K562 (cell line): ENCODE data around the gene IFT81. TPM values are rescaled to one million over a fixed set of nuclear protein-coding genes. Genes with fewer than 3 reads are reported as not detected.

Experiments
- ATF1 ChIP-seq, 2 experiments: fragments of 450-650 bp in 1 of 2; IDR thresholded peaks; 2 replicates each; pipeline ENCODE4 v1.6.1; 2016; ENCODE audit warnings: missing compliant biosample characterization in 1 of 2, missing genetic modification characterization in 1 of 2
- CCAR2 ChIP-seq: fragments of 200-400 bp; formaldehyde crosslinking; IDR thresholded peaks from 2 replicates; pipeline ENCODE4 v1.6.1; 2017; ENCODE audit warnings: mild to moderate bottlenecking, low read depth, low read length
- DPF2 ChIP-seq: fragments of 450-650 bp; IDR thresholded peaks from 2 replicates; pipeline ENCODE4 v1.6.1; 2016
- FOXA3 ChIP-seq, 2 experiments: fragments of 450-650 bp in 1 of 2; sonication (generic) in 1 of 2; formaldehyde crosslinking; IDR thresholded peaks in 1 of 2; conservative IDR thresholded peaks in 1 of 2; 2 replicates each; pipeline versions ENCODE4 v1.4.0 to v1.8.0; 2020 to 2022; ENCODE audit warnings: mild to moderate bottlenecking in 2 of 2, missing genetic modification reagents in 1 of 2
- FOXJ3 ChIP-seq: sonication (generic); formaldehyde crosslinking; IDR thresholded peaks from 2 replicates; pipeline ENCODE4 v1.4.0; 2020; ENCODE audit warnings: mild to moderate bottlenecking, missing genetic modification reagents
- GTF2F1 ChIP-seq: IDR thresholded peaks from 2 replicates; pipeline ENCODE4 v1.6.1; 2011; ENCODE audit warnings: low read depth, low read length, improper control_type of control experiment
- HCFC1 ChIP-seq: IDR thresholded peaks from 2 replicates; pipeline ENCODE4 v1.6.1; 2012; ENCODE audit warnings: low read depth, low read length, improper control_type of control experiment
- L3MBTL2 ChIP-seq: fragments of 450-650 bp; IDR thresholded peaks from 2 replicates; pipeline ENCODE4 v1.6.1; 2016; ENCODE audit warnings: mild to moderate bottlenecking, moderate library complexity
- MBD2 ChIP-seq: sonication (generic); IDR thresholded peaks from 2 replicates; pipeline ENCODE4 v1.6.1; 2016; ENCODE audit warnings: low read depth, borderline replicate concordance
- NFXL1 ChIP-seq: fragments of 450-650 bp; formaldehyde crosslinking; IDR thresholded peaks from 2 replicates; pipeline ENCODE4 v1.4.0; 2021; ENCODE audit warnings: mild to moderate bottlenecking
- PPARD ChIP-seq: fragments of 250-450 bp; sonication (Bioruptor Pico); IDR thresholded peaks from 2 replicates; pipeline ENCODE4 v1.8.0; 2022; ENCODE audit warnings: inconsistent platforms, mild to moderate bottlenecking, moderate library complexity
- RBM22 ChIP-seq: fragments of 200-400 bp; formaldehyde crosslinking; IDR thresholded peaks from 2 replicates; pipeline ENCODE4 v1.6.1; 2018; ENCODE audit warnings: low read length, low read depth; ENCODE audit not compliant: poor library complexity, severe bottlenecking
- SAFB ChIP-seq: fragments of 200-400 bp; formaldehyde crosslinking; IDR thresholded peaks from 2 replicates; pipeline ENCODE4 v1.6.1; 2017; ENCODE audit warnings: low read depth, low read length, borderline replicate concordance
- SNAPC5 ChIP-seq: fragments of 250-450 bp; sonication (Bioruptor Pico); IDR thresholded peaks from 2 replicates; pipeline ENCODE4 v1.8.0; 2021; ENCODE audit warnings: moderate library complexity, mild to moderate bottlenecking, inconsistent platforms
- SNIP1 ChIP-seq: fragments of 450-650 bp; IDR thresholded peaks from 2 replicates; pipeline ENCODE4 v1.7.1; 2017; ENCODE audit warnings: low read depth, mild to moderate bottlenecking
- SRSF1 ChIP-seq: fragments of 200-400 bp; formaldehyde crosslinking; IDR thresholded peaks from 2 replicates; pipeline ENCODE4 v1.6.1; 2017; ENCODE audit warnings: mild to moderate bottlenecking, low read depth, low read length, moderate library complexity
- SRSF9 ChIP-seq: fragments of 200-400 bp; formaldehyde crosslinking; IDR thresholded peaks from 2 replicates; pipeline ENCODE4 v1.6.1; 2017; ENCODE audit warnings: low read depth, low read length, borderline replicate concordance
- STAT5B ChIP-seq: fragments of 250-450 bp; sonication (Bioruptor Pico); IDR thresholded peaks from 2 replicates; pipeline ENCODE4 v1.8.0; 2021; ENCODE audit warnings: mild to moderate bottlenecking, inconsistent platforms
- TAF1 ChIP-seq: IDR thresholded peaks from 2 replicates; pipeline ENCODE4 v1.6.1; 2011; ENCODE audit warnings: mild to moderate bottlenecking, low read length, moderate library complexity; ENCODE audit not compliant: insufficient read depth, control insufficient read depth, severe bottlenecking; ENCODE audit errors: extremely low read depth
- ZFP30 ChIP-seq: fragments of 250-450 bp; sonication (Bioruptor Pico); IDR thresholded peaks from 2 replicates; pipeline ENCODE4 v1.8.0; 2022; ENCODE audit warnings: moderate library complexity, mild to moderate bottlenecking, inconsistent platforms, borderline replicate concordance
- ZNF12 ChIP-seq: sonication (generic); formaldehyde crosslinking; IDR thresholded peaks from 2 replicates; pipeline ENCODE4 v1.4.0; 2020; ENCODE audit warnings: mild to moderate bottlenecking, missing genetic modification reagents
- ZNF431 ChIP-seq: sonication (generic); formaldehyde crosslinking; IDR thresholded peaks from 2 replicates; pipeline ENCODE4 v1.8.0; 2022; ENCODE audit warnings: mild to moderate bottlenecking, missing genetic modification reagents
- ZNF561 ChIP-seq: fragments of 450-650 bp; formaldehyde crosslinking; conservative IDR thresholded peaks from 2 replicates; pipeline ENCODE4 v1.4.0; 2020; ENCODE audit warnings: mild to moderate bottlenecking, moderate library complexity
- ZZZ3 ChIP-seq: fragments of 450-650 bp; IDR thresholded peaks from 2 replicates; pipeline ENCODE4 v1.6.1; 2016; ENCODE audit warnings: antibody characterized with exemption, mild to moderate bottlenecking, moderate library complexity
- polyA plus RNA-seq, 8 experiments: library from polyadenylated mRNA; depleted of rRNA in 4 of 8; stranded (reverse) in 5 of 8; unstranded in 3 of 8; fragments of >200 nt; fragmentation: Nextera tagmentation in 2 of 8; fragmentation: Illumina TruSeq in 1 of 8; extraction: Ambion mirVana in 2 of 8; extraction: Trizol in 1 of 8; gene quantifications; 2 replicates each; pipeline versions ENCODE4 v1.2.1 to v1.2.3, GENCODE V29; 2011 to 2014; ENCODE audit warnings: inconsistent platforms in 1 of 8, missing spikeins in 1 of 8
- total RNA-seq, 7 experiments: library from RNA; depleted of rRNA in 6 of 7; stranded (reverse); fragments of >200 nt in 6 of 7; fragmentation: Illumina TruSeq in 2 of 7; extraction: Trizol in 2 of 7; gene quantifications; 2 replicates each; pipeline versions ENCODE4 v1.2.1 to v1.2.3, GENCODE V29; 2011 to 2021; ENCODE audit warnings: low replicate concordance in 1 of 7
- TF ChIP-seq, protein P1 (sequence below): fragments of 250-450 bp; sonication (Bioruptor Pico); IDR thresholded peaks from 2 replicates; pipeline ENCODE4 v1.5.1; 2021; ENCODE audit warnings: mild to moderate bottlenecking
- TF ChIP-seq, protein P2 (sequence below): fragments of 450-650 bp; formaldehyde crosslinking; IDR thresholded peaks from 2 replicates; pipeline ENCODE4 v1.4.0; 2022; ENCODE audit warnings: missing genetic modification characterization

Gene IFT81
- total and polyA plus RNA-seq, 9 of the 15 experiments (the other 6 are each of a cell fraction or from before 2014, with no cell fraction given) = 2.8 to 11.9 (median 7.9) TPM

DNA sequence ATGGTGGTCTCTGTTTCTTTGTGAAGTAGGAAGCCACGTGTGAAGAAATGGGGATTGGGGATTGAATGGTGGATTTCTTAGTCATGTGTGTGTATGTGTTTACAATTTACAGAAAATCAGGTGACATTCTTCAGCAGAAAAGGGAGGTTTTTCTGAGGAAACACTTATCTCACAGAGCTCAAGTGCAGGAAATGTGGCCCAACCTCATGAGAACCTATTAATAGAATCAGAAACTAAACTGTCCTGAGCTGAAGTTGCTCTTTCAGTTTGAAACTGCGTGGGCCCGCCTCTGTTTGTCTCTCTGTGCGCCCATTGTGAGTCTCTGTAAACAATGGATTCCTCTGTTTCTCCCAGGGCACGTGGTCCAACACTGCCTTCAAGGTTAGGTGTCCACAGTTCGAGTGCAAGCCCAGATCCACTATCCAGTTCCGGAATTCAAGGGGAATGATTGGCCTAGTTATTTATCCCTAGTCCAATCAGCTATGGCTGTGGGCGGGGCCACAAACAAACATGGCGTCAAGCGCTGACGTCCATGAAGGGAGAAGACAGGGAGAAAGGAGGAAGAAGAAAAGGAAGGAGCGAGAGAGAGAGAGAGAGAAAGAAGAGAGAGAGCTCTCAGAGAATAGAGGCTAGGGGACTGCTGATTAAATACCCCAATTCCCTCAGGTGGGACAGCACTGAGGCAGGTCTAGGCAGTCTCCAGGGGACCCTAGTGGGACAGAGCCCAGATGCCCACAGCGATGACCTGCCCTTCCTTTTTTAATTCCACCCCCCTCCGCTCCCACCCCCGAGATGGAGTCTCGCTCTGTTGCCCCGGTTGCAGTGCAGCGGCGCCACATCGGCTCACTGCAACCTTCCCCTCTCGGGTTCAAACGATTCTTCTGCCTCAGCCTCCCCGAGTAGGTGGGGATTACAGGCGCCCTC lies 44.4 kb upstream of the IFT81 start (continued):
- no peak for TF ChIP-seq ZFP30 (CRISPR knock-in tag)
- peak; percentile 61 for TF ChIP-seq TAF1
- no peak for TF ChIP-seq ZNF12 (CRISPR knock-in tag)
- TF ChIP-seq SRSF9 = no peak
- 0 out of 2 replicates have a peak, but pooled peaks have one; percentile 21 for TF ChIP-seq MBD2
- no peak for TF ChIP-seq ATF1 (CRISPR knock-in tag; IDR thresholded peaks at IDR 0.05)
- TF ChIP-seq ATF1 (tag; IDR thresholded peaks at IDR 0.05) = peak; percentile 81
- TF ChIP-seq STAT5B (CRISPR knock-in tag) = no peak
- TF ChIP-seq GTF2F1 = no peak; the same call in 1 of the 2 replicates
- peak; percentile 49; the same call in 1 of the 2 replicates for TF ChIP-seq DPF2
- TF ChIP-seq HCFC1 = peak; percentile 25; the same call in 1 of the 2 replicates
- no peak for TF ChIP-seq SNAPC5 (CRISPR knock-in tag)
- TF ChIP-seq SAFB = no peak
- no peak for TF ChIP-seq PPARD
- no peak for TF ChIP-seq ZZZ3
- no peak for TF ChIP-seq NFXL1 (CRISPR knock-in tag)
- no peak for TF ChIP-seq ZNF431 (CRISPR knock-in tag)
- TF ChIP-seq CCAR2 = no peak
- TF ChIP-seq SNIP1 = no peak
- no peak for TF ChIP-seq RBM22
- no peak for TF ChIP-seq FOXJ3 (CRISPR knock-in tag)
- TF ChIP-seq, protein P1, sequence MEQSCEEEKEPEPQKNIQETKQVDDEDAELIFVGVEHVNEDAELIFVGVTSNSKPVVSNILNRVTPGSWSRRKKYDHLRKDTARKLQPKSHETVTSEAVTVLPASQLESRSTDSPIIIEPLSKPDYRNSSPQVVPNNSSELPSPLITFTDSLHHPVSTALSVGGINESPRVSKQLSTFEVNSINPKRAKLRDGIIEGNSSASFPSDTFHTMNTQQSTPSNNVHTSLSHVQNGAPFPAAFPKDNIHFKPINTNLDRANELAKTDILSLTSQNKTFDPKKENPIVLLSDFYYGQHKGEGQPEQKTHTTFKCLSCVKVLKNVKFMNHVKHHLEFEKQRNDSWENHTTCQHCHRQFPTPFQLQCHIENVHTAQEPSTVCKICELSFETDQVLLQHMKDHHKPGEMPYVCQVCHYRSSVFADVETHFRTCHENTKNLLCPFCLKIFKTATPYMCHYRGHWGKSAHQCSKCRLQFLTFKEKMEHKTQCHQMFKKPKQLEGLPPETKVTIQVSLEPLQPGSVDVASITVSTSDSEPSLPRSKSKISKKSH = no peak
- TF ChIP-seq SRSF1 = no peak
- TF ChIP-seq L3MBTL2 = peak; percentile 100
- TF ChIP-seq FOXA3 (CRISPR knock-in tag; conservative IDR thresholded peaks at IDR 0.05 in 1 of 2, IDR thresholded peaks at IDR 0.05 in 1 of 2) = peak; percentile 82 to 93
- TF ChIP-seq, protein P2, sequence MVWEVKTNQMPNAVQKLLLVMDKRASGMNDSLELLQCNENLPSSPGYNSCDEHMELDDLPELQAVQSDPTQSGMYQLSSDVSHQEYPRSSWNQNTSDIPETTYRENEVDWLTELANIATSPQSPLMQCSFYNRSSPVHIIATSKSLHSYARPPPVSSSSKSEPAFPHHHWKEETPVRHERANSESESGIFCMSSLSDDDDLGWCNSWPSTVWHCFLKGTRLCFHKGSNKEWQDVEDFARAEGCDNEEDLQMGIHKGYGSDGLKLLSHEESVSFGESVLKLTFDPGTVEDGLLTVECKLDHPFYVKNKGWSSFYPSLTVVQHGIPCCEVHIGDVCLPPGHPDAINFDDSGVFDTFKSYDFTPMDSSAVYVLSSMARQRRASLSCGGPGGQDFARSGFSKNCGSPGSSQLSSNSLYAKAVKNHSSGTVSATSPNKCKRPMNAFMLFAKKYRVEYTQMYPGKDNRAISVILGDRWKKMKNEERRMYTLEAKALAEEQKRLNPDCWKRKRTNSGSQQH = peak; percentile 20; the same call in 1 of the 2 replicates
- TF ChIP-seq ZNF561 (CRISPR knock-in tag) = no peak
